Vagina (tissue), 2 donors: ENCODE measurements around the gene BCDIN3D. TPM values are rescaled to one million over a fixed set of nuclear protein-coding genes. Genes with fewer than 3 reads are reported as not detected.

Experiments
- DNase-seq, 2 donors: peaks; one replicate each; pipeline ENCODE4 v3.0.0-alpha.2; 2017; ENCODE audit errors: extremely low spot score in 2 of 2
- H3K27ac ChIP-seq: fragments of 200-600 bp; sonication (generic); one replicate; pipeline ENCODE4 v1.5.1; 2019
- H3K27me3 ChIP-seq: fragments of 200-600 bp; sonication (generic); one replicate; pipeline ENCODE4 v1.5.1; 2019
- H3K36me3 ChIP-seq, 2 donors: fragments of 200-600 bp; sonication (generic); one replicate each; pipeline ENCODE4 v1.5.1; 2017 to 2019
- H3K4me1 ChIP-seq: fragments of 200-600 bp; sonication (generic); one replicate; pipeline ENCODE4 v1.5.1; 2019
- H3K4me3 ChIP-seq, 2 donors: fragments of 200-600 bp; sonication (generic); 1 replicate in 1 of 2; 2 replicates in 1 of 2; pipeline ENCODE4 v1.5.1; 2016 to 2019
- H3K9me3 ChIP-seq: fragments of 200-600 bp; sonication (generic); one replicate; pipeline ENCODE4 v1.5.1; 2019
- POLR2A ChIP-seq, 2 donors: fragments of 450-650 bp; IDR thresholded peaks; one replicate each; pipeline ENCODE4 v1.6.1; 2017; ENCODE audit warnings: antibody characterized with exemption in 2 of 2, mild to moderate bottlenecking in 2 of 2, moderate library complexity in 2 of 2
- POLR2AphosphoS5 ChIP-seq, 2 donors: sonication (generic); formaldehyde crosslinking; IDR thresholded peaks; one replicate each; pipeline ENCODE4 v1.9.0; 2017; ENCODE audit warnings: antibody characterized with exemption in 2 of 2, mild to moderate bottlenecking in 2 of 2, low read depth in 1 of 2; ENCODE audit not compliant: insufficient read depth in 1 of 2
- intact Hi-C: fragments of 100-400 bp; cut with DNase I; formaldehyde crosslinking; loops from one replicate; pipeline ENCODE4 v1.15.1; 2023
- total RNA-seq: library from RNA; depleted of rRNA; stranded (reverse); fragments of >200 nt; gene quantifications from one replicate; pipeline ENCODE4 v1.2.3, GENCODE V29; 2016
- TF ChIP-seq, protein P1 (sequence below), 3 experiments: fragments of 450-650 bp in 2 of 3; fragments of 200-600 bp in 1 of 3; sonication (generic) in 1 of 3; IDR thresholded peaks; one replicate each; pipeline ENCODE4 v1.5.1; 2017 to 2019; ENCODE audit warnings: antibody characterized with exemption in 3 of 3, mild to moderate bottlenecking in 2 of 3, moderate library complexity in 2 of 3

Gene BCDIN3D
- total RNA-seq, 1 donor from 2014 or later = 2.7 TPM

DNA sequence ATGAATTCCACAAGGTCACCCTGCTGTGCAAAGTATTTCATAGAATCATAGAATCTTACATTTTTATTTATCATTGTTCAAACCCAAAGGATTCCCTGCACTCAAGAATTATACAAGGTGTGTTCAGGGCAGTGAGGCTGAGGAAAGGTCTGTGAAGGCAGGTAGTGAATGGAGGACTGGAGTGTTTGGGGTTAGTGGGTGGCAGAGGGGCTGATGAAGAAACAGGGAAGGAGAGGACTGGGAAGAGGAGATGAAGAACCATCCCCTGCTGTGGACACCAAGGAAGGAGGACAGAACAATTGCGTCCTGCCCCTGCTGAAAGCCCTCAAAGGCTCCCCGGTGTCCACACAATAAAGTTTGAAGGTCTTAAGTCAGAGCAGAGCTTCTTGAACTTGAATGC is 10.8 kb upstream of the BCDIN3D start:
- Histone ChIP-seq H3K4me3 (no peak overlapping the region), H3K9me3 (no peaks in the 10 kb centered on the region), H3K4me1 (no peaks in the 10 kb centered on the region), H3K36me3 (no peaks in the 10 kb centered on the region), H3K27ac (no peak overlapping the region), H3K27me3 (no peaks in the 10 kb centered on the region)
- TF ChIP-seq POLR2AphosphoS5 (IDR thresholded peaks at IDR 0.05; ENCODE audit: insufficient read depth in 1 of 2, low read depth in 1 of 2) = no peak
- TF ChIP-seq POLR2A (IDR thresholded peaks at IDR 0.05) = no peak
- TF ChIP-seq, protein P1, sequence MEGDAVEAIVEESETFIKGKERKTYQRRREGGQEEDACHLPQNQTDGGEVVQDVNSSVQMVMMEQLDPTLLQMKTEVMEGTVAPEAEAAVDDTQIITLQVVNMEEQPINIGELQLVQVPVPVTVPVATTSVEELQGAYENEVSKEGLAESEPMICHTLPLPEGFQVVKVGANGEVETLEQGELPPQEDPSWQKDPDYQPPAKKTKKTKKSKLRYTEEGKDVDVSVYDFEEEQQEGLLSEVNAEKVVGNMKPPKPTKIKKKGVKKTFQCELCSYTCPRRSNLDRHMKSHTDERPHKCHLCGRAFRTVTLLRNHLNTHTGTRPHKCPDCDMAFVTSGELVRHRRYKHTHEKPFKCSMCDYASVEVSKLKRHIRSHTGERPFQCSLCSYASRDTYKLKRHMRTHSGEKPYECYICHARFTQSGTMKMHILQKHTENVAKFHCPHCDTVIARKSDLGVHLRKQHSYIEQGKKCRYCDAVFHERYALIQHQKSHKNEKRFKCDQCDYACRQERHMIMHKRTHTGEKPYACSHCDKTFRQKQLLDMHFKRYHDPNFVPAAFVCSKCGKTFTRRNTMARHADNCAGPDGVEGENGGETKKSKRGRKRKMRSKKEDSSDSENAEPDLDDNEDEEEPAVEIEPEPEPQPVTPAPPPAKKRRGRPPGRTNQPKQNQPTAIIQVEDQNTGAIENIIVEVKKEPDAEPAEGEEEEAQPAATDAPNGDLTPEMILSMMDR (IDR thresholded peaks at IDR 0.05) = no peak
- DNase-seq = peak in 1 of 2 donors; percentile 52
- intact Hi-C loops = no loop called here

DNA sequence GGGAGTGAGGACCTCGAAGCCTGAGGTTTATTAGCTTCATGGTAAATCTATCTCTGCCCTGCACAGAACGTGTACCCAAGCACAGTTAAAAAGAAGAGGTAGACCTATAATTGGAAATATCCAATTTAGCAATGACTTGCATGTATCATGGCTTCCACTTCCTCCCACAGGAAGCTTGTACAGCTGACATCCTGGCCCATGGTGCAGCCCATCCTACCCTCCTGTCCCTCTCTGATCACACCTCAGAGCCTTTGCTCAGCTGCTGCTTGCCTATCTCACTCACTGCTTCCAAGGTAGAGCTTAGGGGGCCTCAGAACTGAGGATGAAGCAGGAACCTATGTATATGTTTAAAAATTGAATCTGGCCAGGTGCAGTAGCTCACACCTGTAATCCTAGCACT is 4.3 kb upstream of the BCDIN3D start:
- DNase-seq = peak in 1 of 2 donors; percentile 19
- H3K36me3 ChIP-seq = no peaks in the 10 kb centered on the region
- H3K4me3 ChIP-seq = no peak overlapping the region
- peaks cover 10% of the 10 kb centered on the region for H3K4me1 ChIP-seq
- H3K27ac ChIP-seq = no peak overlapping the region
- H3K9me3 ChIP-seq = no peaks in the 10 kb centered on the region
- intact Hi-C loops = no loop called here
- TF ChIP-seq, protein P1 (IDR thresholded peaks at IDR 0.05) = no peak
- TF ChIP-seq POLR2A (IDR thresholded peaks at IDR 0.05) (no peak), POLR2AphosphoS5 (IDR thresholded peaks at IDR 0.05; ENCODE audit: insufficient read depth in 1 of 2, low read depth in 1 of 2) (no peak)
- H3K27me3 ChIP-seq = no peaks in the 10 kb centered on the region

DNA sequence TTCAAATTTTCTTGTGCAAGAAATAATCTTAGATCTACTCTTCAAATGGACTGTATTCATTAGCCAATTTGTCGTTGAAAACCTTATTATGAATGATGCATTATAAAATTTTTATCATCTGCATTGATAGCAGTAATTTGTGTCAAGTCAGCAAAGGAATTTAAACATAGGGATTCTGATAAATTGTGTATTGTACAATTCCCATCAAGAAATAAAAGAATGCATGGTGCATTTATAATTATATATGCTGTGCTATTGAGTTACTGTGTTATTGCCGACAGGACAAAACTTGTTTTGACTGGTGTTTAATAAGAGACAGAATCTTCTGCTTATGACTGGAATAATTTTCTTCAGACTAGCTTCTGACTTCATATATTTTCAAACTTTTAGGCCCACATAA is 3.1 kb upstream of the BCDIN3D start:
- H3K27ac ChIP-seq = no peak overlapping the region
- H3K36me3 ChIP-seq = no peaks in the 10 kb centered on the region
- H3K27me3 ChIP-seq = no peaks in the 10 kb centered on the region
- DNase-seq = no peak
- intact Hi-C loops = no loop called here
- peaks cover 20% of the 10 kb centered on the region for H3K4me1 ChIP-seq
- no peaks in the 10 kb centered on the region for H3K9me3 ChIP-seq
- no peak for TF ChIP-seq POLR2A (IDR thresholded peaks at IDR 0.05)
- no peak for TF ChIP-seq POLR2AphosphoS5 (IDR thresholded peaks at IDR 0.05; ENCODE audit: insufficient read depth in 1 of 2, low read depth in 1 of 2)
- TF ChIP-seq, protein P1 (IDR thresholded peaks at IDR 0.05) = no peak
- no peak overlapping the region for H3K4me3 ChIP-seq

DNA sequence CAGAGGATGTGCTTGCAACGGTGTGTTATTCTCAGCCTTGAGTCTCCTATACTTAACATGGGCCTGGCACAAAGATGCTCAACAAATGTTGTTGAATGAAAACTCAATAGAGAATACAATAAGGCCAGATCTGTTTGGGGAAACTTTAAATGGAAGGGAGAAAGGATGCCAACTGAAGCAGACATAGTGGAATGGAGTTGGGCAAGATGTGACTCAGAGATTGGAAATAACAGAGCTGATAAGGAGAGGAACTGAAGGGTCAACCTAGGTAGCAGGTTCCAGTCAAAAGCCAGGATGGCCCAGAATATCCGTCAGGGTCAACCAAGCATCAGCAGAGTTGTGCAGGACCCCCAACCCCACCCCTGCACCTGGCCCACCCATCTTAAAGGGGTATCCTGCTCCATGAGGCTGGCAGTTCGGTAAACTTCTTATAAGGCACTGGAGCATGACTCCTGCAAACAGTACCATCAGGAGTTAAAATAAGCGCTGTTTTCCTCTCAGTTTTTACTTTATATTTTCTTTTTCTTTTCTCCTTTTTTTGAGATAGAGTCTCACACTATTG is 1.1 kb upstream of the BCDIN3D start:
- intact Hi-C loops = no loop called here
- H3K27ac ChIP-seq = no peak overlapping the region

DNA sequence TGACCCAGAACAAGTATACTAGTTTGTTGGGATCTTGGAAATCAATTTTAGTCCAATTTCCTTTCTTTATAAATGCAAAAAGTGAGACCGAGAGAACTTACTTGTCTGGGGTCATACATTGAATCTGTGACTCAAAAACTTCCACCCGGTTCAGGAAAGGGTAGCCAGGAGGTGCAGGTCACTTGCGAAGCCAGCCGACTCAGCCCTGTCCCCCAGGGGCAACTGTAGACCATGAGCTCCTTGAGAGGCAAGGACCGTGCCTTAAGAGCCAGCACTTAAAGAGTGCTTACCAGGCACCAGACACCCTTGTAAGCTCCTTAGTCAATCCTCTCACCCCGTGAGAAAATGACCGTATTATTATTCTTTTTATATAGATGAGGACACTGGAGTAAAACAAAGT is 505 bp upstream of the BCDIN3D start:
- no peaks in the 10 kb centered on the region for H3K9me3 ChIP-seq

More for the DNA sequence above, 1.1 kb upstream of the BCDIN3D start:
- Histone ChIP-seq H3K27me3 (no peaks in the 10 kb centered on the region), H3K4me3 (no peak overlapping the region), H3K36me3 (no peaks in the 10 kb centered on the region), H3K4me1 (peaks cover 20% of the 10 kb centered on the region), H3K9me3 (no peaks in the 10 kb centered on the region)
- TF ChIP-seq POLR2AphosphoS5 (IDR thresholded peaks at IDR 0.05; ENCODE audit: insufficient read depth in 1 of 2, low read depth in 1 of 2) (no peak), POLR2A (IDR thresholded peaks at IDR 0.05) (no peak)
- TF ChIP-seq, protein P1 (IDR thresholded peaks at IDR 0.05) = no peak
- DNase-seq = peak in 1 of 2 donors; percentile 58

More for the DNA sequence above, 505 bp upstream of the BCDIN3D start:
- H3K27me3 ChIP-seq = no peaks in the 10 kb centered on the region
- H3K4me3 ChIP-seq = peak overlapping the region; percentile 72 to 74
- peak overlapping the region; percentile 88 for H3K27ac ChIP-seq
- H3K4me1 ChIP-seq = peaks cover 20% of the 10 kb centered on the region
- H3K36me3 ChIP-seq = no peaks in the 10 kb centered on the region
- TF ChIP-seq, protein P1 (IDR thresholded peaks at IDR 0.05) = no peak
- no peak for TF ChIP-seq POLR2A (IDR thresholded peaks at IDR 0.05)
- no peak for TF ChIP-seq POLR2AphosphoS5 (IDR thresholded peaks at IDR 0.05; ENCODE audit: insufficient read depth in 1 of 2, low read depth in 1 of 2)
- DNase-seq = no peak
- intact Hi-C loops = no loop called here
